ENCODE results near the gene KIRREL3. TPM values are rescaled to one million over a fixed set of nuclear protein-coding genes. Genes with fewer than 3 reads are reported as not detected.

The KIRREL3 gene
- total and polyA plus RNA-seq, 2 of the 8 experiments (the other 6 are each of a cell fraction or from before 2014, with no cell fraction given) = 0.29 to 0.32 TPM

DNA sequence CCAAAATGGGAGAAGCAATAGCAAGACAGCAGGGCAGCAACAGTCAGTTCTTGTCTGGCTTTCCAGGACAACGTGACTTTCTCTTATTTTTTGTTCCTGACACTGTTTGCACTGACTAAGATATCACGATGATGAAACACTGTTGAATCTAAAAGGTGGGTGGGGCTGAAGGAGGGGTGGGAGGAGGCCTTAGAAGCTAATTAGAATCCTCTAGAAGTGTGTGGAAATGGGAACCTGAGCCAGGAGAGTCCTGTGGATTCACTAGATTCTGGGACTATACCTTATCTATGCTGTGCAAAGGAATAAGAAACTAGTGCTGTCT is 344.8 kb downstream of the KIRREL3 start (continued):
- TF ChIP-seq CEBPB (IDR thresholded peaks at IDR 0.05; ENCODE audit: low read depth, low read length) = no peak

Data from H1 (cell line).